ENCODE measurements around the gene LRRC38. TPM values are rescaled to one million over a fixed set of nuclear protein-coding genes. Genes with fewer than 3 reads are reported as not detected.

Gene LRRC38
- total RNA-seq, 1 experiment from 2014 or later = not detected

GRCh38 chr1:13517193-13517812, 3.5 kb upstream of the LRRC38 start:
- intact Hi-C loops (cut with micrococcal nuclease) = no loop called here
- H3K27me3 ChIP-seq (ENCODE audit: insufficient read depth, low read length) = 0 out of 2 replicates have a peak, but pooled peaks cover 6% of the 10 kb centered on the region
- CTCF ChIA-PET = interaction anchor here (0.8 kb wide), 2 partner anchors 13 to 23 kb away, joined by 3 read pairs; no protein-coding TSS in a partner anchor
- BruUV-seq (replicated peaks) = no TSS peak
- no peaks in the 10 kb centered on the region for H3K9me3 ChIP-seq (ENCODE audit: control insufficient read depth in 1 of 2, insufficient read depth in 1 of 2, low read depth in 1 of 2, low read length in 2 of 2)
- H3K27ac ChIP-seq (ENCODE audit: low read depth, low read length) = no peak overlapping the region
- H3K4me3 ChIP-seq (replicated peaks in 1 of 2; ENCODE audit: low read depth in 1 of 2, low read length in 2 of 2) = no peak overlapping the region
- H3K9me2 ChIP-seq (ENCODE audit: insufficient read depth) = no peaks in the 10 kb centered on the region
- no peaks in the 10 kb centered on the region for H3K79me2 ChIP-seq (ENCODE audit: insufficient read depth, low read length)
- ATAC-seq = peak; percentile 93
- RAD21 ChIA-PET (ENCODE audit: low non-redundant PET in 1 of 2, low total read pairs in 2 of 2, uncharacterized antibody in 2 of 2, unreplicated experiment in 2 of 2) = no interaction called here
- no peak overlapping the region for H3K9ac ChIP-seq (ENCODE audit: low read length)
- H3K4me1 ChIP-seq (ENCODE audit: control insufficient read depth in 1 of 2, insufficient read depth in 2 of 2, low read length in 2 of 2) = no peaks in the 10 kb centered on the region
- H3K4me2 ChIP-seq (ENCODE audit: low read length) = no peak overlapping the region
- peak; percentile 21 for DNase-seq (ENCODE audit: low read depth, low spot score)
- H3K36me3 ChIP-seq (ENCODE audit: control insufficient read depth in 1 of 2, insufficient read depth in 2 of 2, low read length in 2 of 2) = no peaks in the 10 kb centered on the region
- POLR2A ChIA-PET = no interaction called here
- no peaks in the 10 kb centered on the region for H4K20me1 ChIP-seq (ENCODE audit: insufficient read depth)
- no peak overlapping the region for H2AFZ ChIP-seq (ENCODE audit: low read depth, low read length, poor library complexity, severe bottlenecking)
- TF ChIP-seq CEBPB (IDR thresholded peaks at IDR 0.05; ENCODE audit: low read depth) = no peak
- TF ChIP-seq YY1 (IDR thresholded peaks at IDR 0.05; ENCODE audit: extremely low read depth, insufficient replicate concordance, low read depth, low read length) = no peak
- no peak for TF ChIP-seq SRF (IDR thresholded peaks at IDR 0.05; ENCODE audit: low read depth)
- TF ChIP-seq TCF7L2 (IDR thresholded peaks at IDR 0.05; ENCODE audit: borderline replicate concordance, extremely low read depth, insufficient read depth, insufficient read length) = no peak
- 0 out of 2 replicates have a peak, but pooled peaks have one; percentile 11 for TF ChIP-seq CBX3 (IDR thresholded peaks at IDR 0.05; ENCODE audit: low read depth)
- TF ChIP-seq SIN3A (IDR thresholded peaks at IDR 0.05; ENCODE audit: low read depth) = no peak
- TF ChIP-seq ZBTB33 (IDR thresholded peaks at IDR 0.05; ENCODE audit: extremely low read depth, insufficient replicate concordance, low read length) = no peak
- no peak; the same call in 1 of the 2 replicates for TF ChIP-seq MAX (IDR thresholded peaks at IDR 0.05)
- no peak for TF ChIP-seq SP1 (IDR thresholded peaks at IDR 0.05; ENCODE audit: low read depth)
- no peak for TF ChIP-seq EZH2 (IDR thresholded peaks at IDR 0.05)
- no peak for TF ChIP-seq FOSL1 (IDR thresholded peaks at IDR 0.05; ENCODE audit: low read depth)
- TF ChIP-seq REST (IDR thresholded peaks at IDR 0.05; ENCODE audit: low read depth) = no peak
- no peak for TF ChIP-seq ZFX (IDR thresholded peaks at IDR 0.05)
- TF ChIP-seq ELF1 (IDR thresholded peaks at IDR 0.05; ENCODE audit: borderline replicate concordance, low read depth) = no peak
- TF ChIP-seq ATF3 (IDR thresholded peaks at IDR 0.05) = no peak
- no peak for TF ChIP-seq EGR1 (IDR thresholded peaks at IDR 0.05; ENCODE audit: low read depth)
- no peak for TF ChIP-seq EZH2phosphoT487 (IDR thresholded peaks at IDR 0.05; ENCODE audit: borderline replicate concordance)
- TF ChIP-seq RAD21 (IDR thresholded peaks at IDR 0.05; ENCODE audit: low read depth) = peak; percentile 36
- no peak for TF ChIP-seq JUND (IDR thresholded peaks at IDR 0.05)
- no peak for TF ChIP-seq ZNF274 (IDR thresholded peaks at IDR 0.05; ENCODE audit: low read depth, low read length)
- no peak for TF ChIP-seq POLR2AphosphoS5 (IDR thresholded peaks at IDR 0.05; ENCODE audit: low read depth, low read length)
- TF ChIP-seq POLR2A (IDR thresholded peaks at IDR 0.05; ENCODE audit: borderline replicate concordance, extremely low read depth, insufficient read depth, insufficient read length) = no peak
